Bronchial epithelial cell (primary cell): Measurements from ENCODE around the gene AZIN2. TPM values are rescaled to one million over a fixed set of nuclear protein-coding genes. Genes with fewer than 3 reads are reported as not detected.

Source experiments
- DNase-seq: peaks from one replicate; pipeline ENCODE4 v3.0.0-alpha.2; 2010; ENCODE audit warnings: low read depth
- FAIRE-seq: peaks from 2 replicates; lab custom pipeline; 2011; peaks lifted over from hg19 to GRCh38; lab: Jason Lieb, UNC
- H3K27me3 ChIP-seq: 2 replicates; pipeline ENCODE4 v1.5.1; 2011; ENCODE audit warnings: low read length; ENCODE audit not compliant: control insufficient read depth, insufficient read depth
- H3K36me3 ChIP-seq: 2 replicates; pipeline ENCODE4 v1.5.1; 2011; ENCODE audit warnings: low read length; ENCODE audit not compliant: control insufficient read depth, insufficient read depth
- H3K4me3 ChIP-seq: 2 replicates; pipeline ENCODE4 v1.5.1; 2011; ENCODE audit warnings: mild to moderate bottlenecking, low read depth, low read length, control low read depth
- total RNA-seq: library from RNA; depleted of rRNA; stranded (reverse); fragments of >200 nt; gene quantifications from 2 replicates; pipeline ENCODE4 v1.2.1, GENCODE V29; 2014
- TF ChIP-seq, protein P1 (sequence below): IDR thresholded peaks from 2 replicates; pipeline ENCODE4 v1.5.1; 2011; ENCODE audit warnings: mild to moderate bottlenecking, moderate library complexity, low read length, control low read depth, inconsistent platforms; ENCODE audit not compliant: insufficient read depth, severe bottlenecking

AZIN2 gene
- 1.3 and 1.5 TPM in 2 replicates for total RNA-seq

- Histone ChIP-seq H3K4me3 (peak within 1 kb of the TSS; percentile 61), H3K27me3 (no peaks in the 10 kb centered on the region), H3K36me3 (no peaks in the 10 kb centered on the region)
- peak; percentile 86 for DNase-seq
- TF ChIP-seq, protein P1, sequence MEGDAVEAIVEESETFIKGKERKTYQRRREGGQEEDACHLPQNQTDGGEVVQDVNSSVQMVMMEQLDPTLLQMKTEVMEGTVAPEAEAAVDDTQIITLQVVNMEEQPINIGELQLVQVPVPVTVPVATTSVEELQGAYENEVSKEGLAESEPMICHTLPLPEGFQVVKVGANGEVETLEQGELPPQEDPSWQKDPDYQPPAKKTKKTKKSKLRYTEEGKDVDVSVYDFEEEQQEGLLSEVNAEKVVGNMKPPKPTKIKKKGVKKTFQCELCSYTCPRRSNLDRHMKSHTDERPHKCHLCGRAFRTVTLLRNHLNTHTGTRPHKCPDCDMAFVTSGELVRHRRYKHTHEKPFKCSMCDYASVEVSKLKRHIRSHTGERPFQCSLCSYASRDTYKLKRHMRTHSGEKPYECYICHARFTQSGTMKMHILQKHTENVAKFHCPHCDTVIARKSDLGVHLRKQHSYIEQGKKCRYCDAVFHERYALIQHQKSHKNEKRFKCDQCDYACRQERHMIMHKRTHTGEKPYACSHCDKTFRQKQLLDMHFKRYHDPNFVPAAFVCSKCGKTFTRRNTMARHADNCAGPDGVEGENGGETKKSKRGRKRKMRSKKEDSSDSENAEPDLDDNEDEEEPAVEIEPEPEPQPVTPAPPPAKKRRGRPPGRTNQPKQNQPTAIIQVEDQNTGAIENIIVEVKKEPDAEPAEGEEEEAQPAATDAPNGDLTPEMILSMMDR, result no peak
- no peak for FAIRE-seq
Measured at GRCh38 chr1:33080885-33081553, at the start of gene AZIN2. Gene AZIN2, plus strand, starts transcription at chr1:33081153. Its CDS starts 1,097 bp downstream, at chr1:33082250.

DNA sequence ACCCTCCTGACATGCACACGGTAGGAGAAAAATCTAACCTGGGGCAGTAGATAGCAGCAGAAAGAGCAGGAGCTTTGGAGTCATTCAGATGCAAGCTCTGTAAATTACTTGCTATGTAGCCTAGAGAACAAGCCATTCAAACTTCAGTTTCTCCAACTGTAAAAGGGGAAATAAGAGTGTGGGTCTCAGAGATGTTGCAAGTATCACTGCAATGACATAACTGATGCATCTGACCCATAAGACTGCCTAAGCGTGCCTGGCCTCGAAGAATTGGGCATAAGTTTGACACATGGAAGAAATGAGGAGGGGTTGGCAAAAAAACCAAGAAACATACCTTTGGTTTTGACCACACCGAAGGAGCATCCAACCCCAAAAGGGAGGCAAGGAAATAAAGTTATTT is 49.4 kb upstream of the AZIN2 start:
- Histone ChIP-seq H3K4me3 (no peak overlapping the region), H3K36me3 (peaks cover 16% of the 10 kb centered on the region), H3K27me3 (no peaks in the 10 kb centered on the region)
- no peak for DNase-seq
- TF ChIP-seq, protein P1, result no peak
- FAIRE-seq, result no peak

- Histone ChIP-seq H3K4me3 (no peak overlapping the region), H3K36me3 (peaks cover 16% of the 10 kb centered on the region), H3K27me3 (no peaks in the 10 kb centered on the region)
- FAIRE-seq (no peak), DNase-seq (no peak)
- TF ChIP-seq, protein P1, result no peak
Measured at GRCh38 chr1:33032126-33032869, 48.7 kb upstream of the AZIN2 start.

GRCh38 chr1:33036051-33036525 is 44.9 kb upstream of the AZIN2 start:
- no peaks in the 10 kb centered on the region for H3K27me3 ChIP-seq
- FAIRE-seq (no peak), DNase-seq (peak; percentile 44)
- peaks cover 8% of the 10 kb centered on the region for H3K36me3 ChIP-seq
- TF ChIP-seq, protein P1, result no peak
- H3K4me3 ChIP-seq, result peak overlapping the region; percentile 72

GRCh38 chr1:33036526-33037503 is 44.1 kb upstream of the AZIN2 start, which contains the start of gene AK2:
Gene AK2, minus strand, starts transcription at chr1:33036883. Its CDS starts 55 bp downstream, at chr1:33036828.
- FAIRE-seq (no peak), DNase-seq (peak; percentile 96)
- TF ChIP-seq, protein P1, result no peak
- Histone ChIP-seq H3K36me3 (peaks cover 4% of the 10 kb centered on the region), H3K4me3 (peak within 1 kb of the TSS; percentile 72), H3K27me3 (no peaks in the 10 kb centered on the region)
